CD8-positive, alpha-beta memory T cell (primary cell): Measurements from ENCODE around the gene MAOA. TPM values are rescaled to one million over a fixed set of nuclear protein-coding genes. Genes with fewer than 3 reads are reported as not detected.
"Not testable (repeated sequence)": the region's sequence is repeated elsewhere in the genome, so short reads cannot be mapped to it uniquely, and the experiment has no call there.

Experiments used
- CTCF ChIA-PET: fragments of 350-600 bp; sonication (Branson Sonifier 250); formaldehyde crosslinking; loops from one replicate; lab custom pipeline; 2021; ENCODE audit warnings: antibody characterized with exemption; lab: Charles Lee
- POLR2A ChIA-PET: fragments of 350-600 bp; sonication (Branson Sonifier 250); formaldehyde crosslinking; loops from one replicate; lab custom pipeline; 2021; ENCODE audit warnings: antibody characterized with exemption; lab: Charles Lee
- DNase-seq, 5 donors: peaks; one replicate each; pipeline versions ENCODE4 v3.0.0 to v3.0.0-alpha.2; 2020 to 2022; ENCODE audit warnings: mixed read lengths in 1 of 5
- H3K27ac ChIP-seq: one replicate; pipeline ENCODE4 v1.7.0; 2013; ENCODE audit warnings: low read depth, mild to moderate bottlenecking, low read length, moderate library complexity
- H3K27me3 ChIP-seq: 2 replicates; pipeline ENCODE4 v1.7.0; 2013; ENCODE audit warnings: low read length, mild to moderate bottlenecking; ENCODE audit not compliant: insufficient read depth, poor library complexity, severe bottlenecking
- H3K36me3 ChIP-seq: 2 replicates; pipeline ENCODE4 v1.7.0; 2013; ENCODE audit warnings: mild to moderate bottlenecking, low read length, moderate library complexity; ENCODE audit not compliant: insufficient read depth
- H3K4me1 ChIP-seq: 2 replicates; pipeline ENCODE4 v1.7.0; 2013; ENCODE audit warnings: mild to moderate bottlenecking, low read length, moderate library complexity; ENCODE audit not compliant: insufficient read depth
- H3K4me3 ChIP-seq: 2 replicates; pipeline ENCODE4 v1.7.0; 2013; ENCODE audit warnings: mild to moderate bottlenecking, low read length
- H3K9me3 ChIP-seq: 2 replicates; pipeline ENCODE4 v1.7.0; 2013; ENCODE audit warnings: mild to moderate bottlenecking, low read length
- H3K27ac Mint-ChIP-seq, 8 donors: one replicate each; pipeline ENCODE4 v1.8.0; 2020 to 2021; ENCODE audit warnings: mixed read lengths in 8 of 8, mild to moderate bottlenecking in 6 of 8, inconsistent platforms in 3 of 8, moderate library complexity in 3 of 8
- H3K27me3 Mint-ChIP-seq, 2 donors: one replicate each; pipeline ENCODE4 v1.8.0; 2020 to 2021; ENCODE audit warnings: mixed read lengths in 2 of 2, mild to moderate bottlenecking in 1 of 2, moderate library complexity in 1 of 2
- H3K36me3 Mint-ChIP-seq, 3 donors: one replicate each; pipeline ENCODE4 v1.8.0; 2020 to 2021; ENCODE audit warnings: mixed read lengths in 3 of 3, inconsistent platforms in 1 of 3, mild to moderate bottlenecking in 1 of 3
- H3K4me1 Mint-ChIP-seq, 3 donors: one replicate each; pipeline ENCODE4 v1.8.0; 2020 to 2021; ENCODE audit warnings: mixed read lengths in 3 of 3, inconsistent platforms in 1 of 3, mild to moderate bottlenecking in 1 of 3
- H3K4me3 Mint-ChIP-seq, 7 donors: one replicate each; pipeline ENCODE4 v1.8.0; 2020 to 2021; ENCODE audit warnings: mixed read lengths in 7 of 7, mild to moderate bottlenecking in 6 of 7, moderate library complexity in 4 of 7, inconsistent platforms in 2 of 7
- H3K9me3 Mint-ChIP-seq, 5 donors: one replicate each; pipeline ENCODE4 v1.8.0; 2020 to 2022; ENCODE audit warnings: mixed read lengths in 5 of 5, mild to moderate bottlenecking in 3 of 5, moderate library complexity in 2 of 5, inconsistent platforms in 1 of 5
- polyA plus RNA-seq: library from polyadenylated mRNA; unstranded; fragments of 300-500 nt; fragmentation: Illumina TruSeq; gene quantifications from one replicate; pipeline ENCODE4 v1.2.3, GENCODE V29; 2021
- total RNA-seq, 2 experiments: library from RNA; stranded (reverse); gene quantifications; one replicate each; pipeline ENCODE4 v1.2.3, GENCODE V29; 2021

The MAOA gene
- total and polyA plus RNA-seq, 3 experiments from 2014 or later: 4.4 to 22.5 (median 19.1) TPM

GRCh38 chrX:43664708-43665107 lies 8.6 kb downstream of the MAOA start:
- H3K36me3 Mint-ChIP-seq: peaks cover 0 to 2% (median 0%) of the 10 kb centered on the region in 3 donors
- H3K4me3 Mint-ChIP-seq: no peak overlapping the region
- no peaks in the 10 kb centered on the region for H3K9me3 Mint-ChIP-seq
- H3K9me3 ChIP-seq: no peaks in the 10 kb centered on the region
- H3K27me3 Mint-ChIP-seq: peaks cover 9 to 19% of the 10 kb centered on the region in 2 donors
- H3K27ac ChIP-seq: no peak overlapping the region
- H3K27ac Mint-ChIP-seq: no peak overlapping the region
- DNase-seq: no peak
- H3K4me1 ChIP-seq: no peaks in the 10 kb centered on the region
- no peak overlapping the region for H3K4me3 ChIP-seq
- ChIA-PET CTCF (no interaction called here), POLR2A (no interaction called here)
- H3K4me1 Mint-ChIP-seq: peaks cover 0 to 6% (median 0%) of the 10 kb centered on the region in 3 donors
- no peaks in the 10 kb centered on the region for H3K27me3 ChIP-seq
- H3K36me3 ChIP-seq: no peaks in the 10 kb centered on the region

- Histone ChIP-seq H3K4me3 (no peak overlapping the region), H3K9me3 (no peaks in the 10 kb centered on the region), H3K27me3 (no peaks in the 10 kb centered on the region), H3K36me3 (no peaks in the 10 kb centered on the region), H3K27ac (no peak overlapping the region), H3K4me1 (no peaks in the 10 kb centered on the region)
- Mint-ChIP-seq H3K9me3 (no peaks in the 10 kb centered on the region), H3K27me3 (peaks cover 9 to 19% of the 10 kb centered on the region in 2 donors), H3K4me1 (peaks cover 0 to 6% (median 0%) of the 10 kb centered on the region in 3 donors), H3K4me3 (no peak overlapping the region), H3K27ac (peak overlapping the region in 1 of 8 donors; percentile 81), H3K36me3 (peaks cover 0 to 2% (median 0%) of the 10 kb centered on the region in 3 donors)
- ChIA-PET CTCF (no interaction called here), POLR2A (no interaction called here)
- no peak for DNase-seq
Observed at GRCh38 chrX:43666311-43666912, 10.3 kb downstream of the MAOA start.

GRCh38 chrX:43675965-43676628 lies 20.0 kb downstream of the MAOA start:
- H3K27me3 Mint-ChIP-seq, H3K9me3 Mint-ChIP-seq, H3K36me3 ChIP-seq, CTCF ChIA-PET, H3K4me3 ChIP-seq, POLR2A ChIA-PET, H3K36me3 Mint-ChIP-seq, H3K9me3 ChIP-seq, H3K27ac ChIP-seq, H3K27me3 ChIP-seq, H3K4me3 Mint-ChIP-seq, H3K4me1 ChIP-seq: not testable (repeated sequence)
- DNase-seq: peak in 1 of 5 donors; percentile 28
- Mint-ChIP-seq H3K27ac (peak overlapping the region in 1 of 8 donors; percentile 70), H3K4me1 (peaks cover 0 to 11% (median 9%) of the 10 kb centered on the region in 3 donors)

- H3K36me3 Mint-ChIP-seq: no peaks in the 10 kb centered on the region
- peaks cover 0 to 11% (median 9%) of the 10 kb centered on the region in 3 donors for H3K4me1 Mint-ChIP-seq
- Histone ChIP-seq H3K4me3 (no peak overlapping the region), H3K36me3 (no peaks in the 10 kb centered on the region), H3K4me1 (no peaks in the 10 kb centered on the region), H3K27ac (no peak overlapping the region), H3K27me3 (no peaks in the 10 kb centered on the region), H3K9me3 (no peaks in the 10 kb centered on the region)
- DNase-seq: peak in 2 of 5 donors; percentile 52 to 60
- H3K9me3 Mint-ChIP-seq: peaks cover 0 to 3% (median 0%) of the 10 kb centered on the region in 5 donors
- peak overlapping the region in 2 of 8 donors; percentile 8 to 85 for H3K27ac Mint-ChIP-seq
- POLR2A ChIA-PET: no interaction called here
- peaks cover 3 to 5% of the 10 kb centered on the region in 2 donors for H3K27me3 Mint-ChIP-seq
- CTCF ChIA-PET: no interaction called here
- no peak overlapping the region for H3K4me3 Mint-ChIP-seq
Observed at GRCh38 chrX:43676971-43677572, 21.0 kb downstream of the MAOA start.

GRCh38 chrX:43677993-43678392 lies 21.9 kb downstream of the MAOA start:
- DNase-seq: no peak
- H3K9me3 Mint-ChIP-seq: peaks cover 0 to 3% (median 0%) of the 10 kb centered on the region in 5 donors
- peaks cover 0 to 11% (median 9%) of the 10 kb centered on the region in 3 donors for H3K4me1 Mint-ChIP-seq
- H3K27me3 ChIP-seq: no peaks in the 10 kb centered on the region
- peaks cover 3 to 5% of the 10 kb centered on the region in 2 donors for H3K27me3 Mint-ChIP-seq
- no peaks in the 10 kb centered on the region for H3K4me1 ChIP-seq
- H3K27ac Mint-ChIP-seq: peak overlapping the region in 1 of 8 donors; percentile 9
- no peaks in the 10 kb centered on the region for H3K36me3 Mint-ChIP-seq
- no peaks in the 10 kb centered on the region for H3K36me3 ChIP-seq
- CTCF ChIA-PET: no interaction called here
- H3K27ac ChIP-seq: no peak overlapping the region
- POLR2A ChIA-PET: no interaction called here
- no peak overlapping the region for H3K4me3 Mint-ChIP-seq
- no peak overlapping the region for H3K4me3 ChIP-seq
- no peaks in the 10 kb centered on the region for H3K9me3 ChIP-seq

GRCh38 chrX:43679058-43679457 lies 23.0 kb downstream of the MAOA start:
- ChIA-PET POLR2A (no interaction called here), CTCF (no interaction called here)
- Histone ChIP-seq H3K4me3 (no peak overlapping the region), H3K27me3 (no peaks in the 10 kb centered on the region), H3K9me3 (no peaks in the 10 kb centered on the region), H3K4me1 (no peaks in the 10 kb centered on the region), H3K27ac (no peak overlapping the region), H3K36me3 (no peaks in the 10 kb centered on the region)
- H3K9me3 Mint-ChIP-seq: no peaks in the 10 kb centered on the region
- no peak for DNase-seq
- H3K4me3 Mint-ChIP-seq: no peak overlapping the region
- peaks cover 0 to 11% (median 9%) of the 10 kb centered on the region in 3 donors for H3K4me1 Mint-ChIP-seq
- no peak overlapping the region for H3K27ac Mint-ChIP-seq
- H3K27me3 Mint-ChIP-seq: peaks cover 4 to 10% of the 10 kb centered on the region in 2 donors
- no peaks in the 10 kb centered on the region for H3K36me3 Mint-ChIP-seq

GRCh38 chrX:43679778-43680177 lies 23.7 kb downstream of the MAOA start:
- Mint-ChIP-seq H3K36me3 (no peaks in the 10 kb centered on the region), H3K9me3 (peaks cover 0 to 2% (median 0%) of the 10 kb centered on the region in 5 donors), H3K4me3 (no peak overlapping the region), H3K27ac (peak overlapping the region in 1 of 8 donors; percentile 64), H3K4me1 (peaks cover 0 to 11% (median 9%) of the 10 kb centered on the region in 3 donors), H3K27me3 (peaks cover 4 to 14% of the 10 kb centered on the region in 2 donors)
- CTCF ChIA-PET: no interaction called here
- no peaks in the 10 kb centered on the region for H3K27me3 ChIP-seq
- no peak overlapping the region for H3K27ac ChIP-seq
- no peaks in the 10 kb centered on the region for H3K9me3 ChIP-seq
- H3K4me1 ChIP-seq: no peaks in the 10 kb centered on the region
- no peak overlapping the region for H3K4me3 ChIP-seq
- no peaks in the 10 kb centered on the region for H3K36me3 ChIP-seq
- DNase-seq: no peak
- POLR2A ChIA-PET: no interaction called here

- peaks cover 0 to 2% (median 0%) of the 10 kb centered on the region in 5 donors for H3K9me3 Mint-ChIP-seq
- POLR2A ChIA-PET: no interaction called here
- peaks cover 0 to 11% of the 10 kb centered on the region in 2 donors for H3K27me3 Mint-ChIP-seq
- CTCF ChIA-PET: no interaction called here
- no peak overlapping the region for H3K4me3 Mint-ChIP-seq
- H3K27me3 ChIP-seq: no peaks in the 10 kb centered on the region
- no peaks in the 10 kb centered on the region for H3K4me1 ChIP-seq
- no peaks in the 10 kb centered on the region for H3K36me3 ChIP-seq
- H3K27ac ChIP-seq: no peak overlapping the region
- H3K4me3 ChIP-seq: no peak overlapping the region
- no peaks in the 10 kb centered on the region for H3K36me3 Mint-ChIP-seq
- H3K27ac Mint-ChIP-seq: no peak overlapping the region
- no peak for DNase-seq
- no peaks in the 10 kb centered on the region for H3K9me3 ChIP-seq
- peaks cover 0 to under 1% (median 0%) of the 10 kb centered on the region in 3 donors for H3K4me1 Mint-ChIP-seq
Observed at GRCh38 chrX:43682726-43683125, 26.6 kb downstream of the MAOA start.
